Ovary (tissue), 9 donors: Measurements from ENCODE around the gene FBN1. TPM values are rescaled to one million over a fixed set of nuclear protein-coding genes. Genes with fewer than 3 reads are reported as not detected.

Source experiments
- DNase-seq, 5 donors: peaks; one replicate each; pipeline ENCODE4 v3.0.0-alpha.2; 2019 to 2020
- H3K27ac ChIP-seq, 2 donors: fragments of 200-600 bp; one replicate each; pipeline versions ENCODE4 v1.5.1 to v1.8.0; 2019 to 2022
- H3K27me3 ChIP-seq: fragments of 200-600 bp; one replicate; pipeline ENCODE4 v1.8.0; 2022
- H3K36me3 ChIP-seq: fragments of 200-600 bp; sonication (generic); one replicate; pipeline ENCODE4 v1.5.1; 2019
- H3K4me1 ChIP-seq: one replicate; pipeline ENCODE4 v1.8.1; 2013; ENCODE audit warnings: mild to moderate bottlenecking, moderate library complexity; ENCODE audit not compliant: insufficient read depth
- H3K4me3 ChIP-seq: fragments of 200-600 bp; sonication (generic); one replicate; pipeline ENCODE4 v1.5.1; 2017
- H3K9me3 ChIP-seq, 2 donors: fragments of 200-600 bp in 1 of 2; sonication (generic) in 1 of 2; one replicate each; pipeline versions ENCODE4 v1.5.1 to v1.8.1; 2013 to 2019; ENCODE audit warnings: mild to moderate bottlenecking in 1 of 2, moderate library complexity in 1 of 2
- EP300 ChIP-seq: sonication (generic); formaldehyde crosslinking; IDR thresholded peaks from one replicate; pipeline ENCODE4 v1.6.1; 2017; ENCODE audit warnings: antibody characterized with exemption
- POLR2A ChIP-seq: fragments of 450-650 bp; IDR thresholded peaks from one replicate; pipeline ENCODE4 v1.6.1; 2017; ENCODE audit warnings: antibody characterized with exemption, mild to moderate bottlenecking, moderate library complexity
- WGBS, 3 donors: extraction: QIAGEN DNeasy Blood & Tissue Kit in 1 of 3; methylation state at CpG; one replicate each; pipeline versions ENCODE4 v1.1.5 to v1.1.7; 2013 to 2017; 5-methylcytosine and 5-hydroxymethylcytosine counted together
- intact Hi-C, 4 donors: fragments of 100-400 bp; cut with DNase I; formaldehyde crosslinking; loops; one replicate each; pipeline versions ENCODE4 v1.11.0 to v1.15.1; 2022 to 2023
- polyA plus RNA-seq, 2 donors: library from polyadenylated mRNA; stranded (reverse); fragments of 200-250 nt in 1 of 2; fragments of 350-450 nt in 1 of 2; fragmentation: Illumina TruSeq in 1 of 2; extraction: RNeasy Lipid Tissue Mini Kit (QIAGEN cat#74804) in 1 of 2; gene quantifications; one replicate each; pipeline ENCODE4 v1.2.3, GENCODE V29; 2013 to 2014
- total RNA-seq, 7 donors: library from RNA; depleted of rRNA in 2 of 7; stranded (reverse); fragments of >200 nt in 2 of 7; fragmentation: NEBNext Ultra II Directional in 3 of 7; extraction: Animal tissue kit (Norgen Biotek cat#: 25700) in 3 of 7; gene quantifications; one replicate each; pipeline versions ENCODE4 v1.1.0 to v1.2.4, GENCODE V29; 2016 to 2023
- TF ChIP-seq, protein P1 (sequence below), 3 donors: fragments of 450-650 bp in 2 of 3; fragments of 200-600 bp in 1 of 3; IDR thresholded peaks; one replicate each; pipeline versions ENCODE4 v1.5.1 to v1.8.0; 2016 to 2022; ENCODE audit warnings: antibody characterized with exemption in 3 of 3, mild to moderate bottlenecking in 1 of 3
- donor health status: DM: no; HTN: no; CAD: no; lungs with moderate emphysema.
- donor health status: DM: no; HTN: no; CAD: no.
- donor health status: Bipolar disorder and iron deficiency.
- donor health status: DM: yes; HTN: yes; CAD: no.
- donor health status: DM: no; HTN: no; CAD: no.
- donor health status: DM: yes; HTN: yes; CAD: no.

FBN1 gene
- total and polyA plus RNA-seq, 9 donors, result 62.5 to 159 (median 97.4) TPM

DNA sequence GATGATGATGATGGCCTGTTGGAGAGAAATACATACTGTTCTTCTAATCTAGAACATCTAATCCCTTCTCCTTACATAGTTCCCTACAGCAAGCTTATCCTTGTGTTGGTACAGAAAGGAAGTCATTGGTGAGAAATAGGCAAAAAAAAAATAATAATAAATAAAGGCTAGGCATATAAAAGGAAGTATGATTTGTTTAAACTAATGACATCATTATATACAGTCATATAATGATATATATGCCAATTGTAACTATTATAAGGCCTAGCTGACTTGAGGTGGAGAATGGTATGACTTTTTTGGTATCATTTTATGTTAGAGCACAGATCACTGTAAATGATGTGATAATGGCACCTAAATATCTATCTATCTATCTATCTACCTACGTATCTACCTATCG is 171.8 kb downstream of the FBN1 start:
- DNase-seq, result no peak
- TF ChIP-seq, protein P1, sequence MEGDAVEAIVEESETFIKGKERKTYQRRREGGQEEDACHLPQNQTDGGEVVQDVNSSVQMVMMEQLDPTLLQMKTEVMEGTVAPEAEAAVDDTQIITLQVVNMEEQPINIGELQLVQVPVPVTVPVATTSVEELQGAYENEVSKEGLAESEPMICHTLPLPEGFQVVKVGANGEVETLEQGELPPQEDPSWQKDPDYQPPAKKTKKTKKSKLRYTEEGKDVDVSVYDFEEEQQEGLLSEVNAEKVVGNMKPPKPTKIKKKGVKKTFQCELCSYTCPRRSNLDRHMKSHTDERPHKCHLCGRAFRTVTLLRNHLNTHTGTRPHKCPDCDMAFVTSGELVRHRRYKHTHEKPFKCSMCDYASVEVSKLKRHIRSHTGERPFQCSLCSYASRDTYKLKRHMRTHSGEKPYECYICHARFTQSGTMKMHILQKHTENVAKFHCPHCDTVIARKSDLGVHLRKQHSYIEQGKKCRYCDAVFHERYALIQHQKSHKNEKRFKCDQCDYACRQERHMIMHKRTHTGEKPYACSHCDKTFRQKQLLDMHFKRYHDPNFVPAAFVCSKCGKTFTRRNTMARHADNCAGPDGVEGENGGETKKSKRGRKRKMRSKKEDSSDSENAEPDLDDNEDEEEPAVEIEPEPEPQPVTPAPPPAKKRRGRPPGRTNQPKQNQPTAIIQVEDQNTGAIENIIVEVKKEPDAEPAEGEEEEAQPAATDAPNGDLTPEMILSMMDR (IDR thresholded peaks at IDR 0.05), result no peak
- TF ChIP-seq EP300 (no peak), POLR2A (no peak)
- 79 to 94% (median 86%) methylated on average over 2 of the region's 2 CpGs for WGBS, 3 donors
- H3K27ac ChIP-seq, result no peak overlapping the region
- no peak overlapping the region for H3K4me3 ChIP-seq
- no peaks in the 10 kb centered on the region for H3K9me3 ChIP-seq
- H3K4me1 ChIP-seq, result peaks cover 2% of the 10 kb centered on the region
- intact Hi-C loops, result no loop called here
- no peaks in the 10 kb centered on the region for H3K36me3 ChIP-seq
- no peaks in the 10 kb centered on the region for H3K27me3 ChIP-seq

DNA sequence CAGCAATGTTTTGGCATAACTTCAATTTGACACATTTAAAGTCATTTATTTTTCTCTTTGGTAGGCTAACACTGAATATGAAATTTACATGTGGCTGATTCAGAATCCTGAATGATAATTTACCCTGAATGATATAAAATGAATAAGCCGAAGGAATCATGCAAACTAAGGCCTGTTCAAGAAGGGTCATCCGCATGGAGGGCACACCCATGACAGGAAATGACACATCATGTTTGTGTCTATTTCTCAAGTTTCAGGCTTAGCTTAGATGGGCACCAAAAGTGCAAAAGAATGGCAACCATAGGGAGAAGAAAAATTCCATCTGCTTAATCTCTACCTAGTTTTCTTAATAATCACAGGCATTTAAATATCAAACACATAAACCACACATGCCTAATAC is 172.8 kb downstream of the FBN1 start:
- no peak overlapping the region for H3K4me3 ChIP-seq
- intact Hi-C loops, result no loop called here
- H3K9me3 ChIP-seq, result no peaks in the 10 kb centered on the region
- H3K27ac ChIP-seq, result no peak overlapping the region
- peaks cover under 1% of the 10 kb centered on the region for H3K4me1 ChIP-seq
- H3K27me3 ChIP-seq, result no peaks in the 10 kb centered on the region
- WGBS, 3 donors, result 91 to 97% (median 91%) methylated on average over 2 of the region's 2 CpGs
- no peaks in the 10 kb centered on the region for H3K36me3 ChIP-seq
- no peak for DNase-seq
- TF ChIP-seq, protein P1 (IDR thresholded peaks at IDR 0.05), result no peak
- no peak for TF ChIP-seq EP300
- no peak for TF ChIP-seq POLR2A

DNA sequence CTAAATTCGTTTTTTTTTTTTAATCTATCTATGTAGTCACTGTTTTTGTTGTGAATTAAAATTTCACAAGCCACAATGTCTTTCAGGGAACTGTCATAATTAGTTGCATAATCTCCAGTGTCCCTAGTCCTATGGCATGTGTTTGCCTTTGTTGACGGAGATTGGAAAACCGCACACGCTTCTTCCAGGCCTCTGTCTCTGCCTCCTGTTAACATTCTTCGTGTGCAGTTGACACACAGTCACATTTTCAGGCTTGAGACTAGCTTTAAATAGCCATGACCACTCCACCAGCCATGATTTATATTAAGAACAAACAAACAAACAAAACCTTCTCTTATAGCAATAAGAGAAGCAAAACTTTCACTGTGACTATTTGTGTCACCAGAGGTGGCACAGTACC is 174.4 kb downstream of the FBN1 start:
- no peaks in the 10 kb centered on the region for H3K27me3 ChIP-seq
- TF ChIP-seq EP300 (no peak), POLR2A (no peak)
- TF ChIP-seq, protein P1 (IDR thresholded peaks at IDR 0.05), result no peak
- H3K36me3 ChIP-seq, result no peaks in the 10 kb centered on the region
- WGBS, 3 donors, result 91 to 98% (median 96%) methylated on average over 5 of the region's 5 CpGs
- H3K9me3 ChIP-seq, result no peaks in the 10 kb centered on the region
- no peak overlapping the region for H3K27ac ChIP-seq
- DNase-seq, result no peak
- no peak overlapping the region for H3K4me3 ChIP-seq
- H3K4me1 ChIP-seq, result no peaks in the 10 kb centered on the region
- intact Hi-C loops, result no loop called here

DNA sequence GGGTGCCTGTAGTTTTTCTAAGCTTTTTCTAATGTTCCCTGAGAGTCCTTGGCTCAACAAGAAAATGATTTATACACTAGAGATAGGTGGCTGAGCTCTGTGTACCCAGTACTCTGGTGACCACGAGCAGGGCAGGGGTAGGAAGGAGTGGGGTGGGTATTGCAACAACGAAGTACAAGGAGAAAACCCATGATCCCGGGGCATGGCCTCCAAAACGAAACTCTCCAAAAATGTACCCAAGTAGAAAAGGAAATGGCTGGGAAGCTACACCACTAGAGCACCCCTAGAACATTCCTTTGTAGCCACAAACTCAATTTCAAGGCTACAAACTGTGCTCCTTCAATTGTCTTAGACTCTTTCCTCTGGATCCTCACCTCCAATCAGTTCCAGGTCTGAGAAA is 175.4 kb downstream of the FBN1 start:
- Histone ChIP-seq H3K36me3 (no peaks in the 10 kb centered on the region), H3K27me3 (no peaks in the 10 kb centered on the region), H3K4me3 (no peak overlapping the region), H3K9me3 (no peaks in the 10 kb centered on the region), H3K27ac (no peak overlapping the region), H3K4me1 (no peaks in the 10 kb centered on the region)
- no peak for DNase-seq
- no peak for TF ChIP-seq EP300
- TF ChIP-seq, protein P1 (IDR thresholded peaks at IDR 0.05), result no peak
- no peak for TF ChIP-seq POLR2A
- intact Hi-C loops, result no loop called here
- WGBS, 3 donors, result 74 to 90% (median 85%) methylated on average over 4 of the region's 4 CpGs

DNA sequence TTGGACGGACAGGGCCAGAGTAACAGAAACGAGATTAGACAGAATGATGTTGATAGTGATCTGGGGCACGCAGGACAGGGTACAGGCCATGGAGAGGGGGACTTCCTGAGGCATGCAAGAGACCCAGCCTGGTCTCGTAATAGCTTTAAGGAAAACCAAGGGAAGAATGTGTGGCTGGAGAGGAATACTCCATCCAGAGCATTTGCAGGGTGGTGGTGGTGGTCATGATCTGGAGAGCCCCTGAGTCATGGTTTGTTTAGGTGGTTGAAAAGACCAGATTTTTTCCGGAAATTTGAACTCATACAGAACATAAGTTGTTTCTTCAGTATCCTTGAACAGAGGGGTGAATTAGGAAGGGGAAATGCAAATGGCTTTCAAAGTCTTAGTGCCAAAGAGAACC is 175.8 kb downstream of the FBN1 start:
- H3K36me3 ChIP-seq, result no peaks in the 10 kb centered on the region
- H3K4me3 ChIP-seq, result no peak overlapping the region
- H3K27me3 ChIP-seq, result no peaks in the 10 kb centered on the region
- 78 to 86% (median 83%) methylated on average over 5 of the region's 5 CpGs for WGBS, 3 donors
- DNase-seq, result no peak
- H3K27ac ChIP-seq, result no peak overlapping the region
- no peaks in the 10 kb centered on the region for H3K9me3 ChIP-seq
- intact Hi-C loops, result no loop called here
- no peak for TF ChIP-seq EP300
- no peak for TF ChIP-seq POLR2A
- TF ChIP-seq, protein P1 (IDR thresholded peaks at IDR 0.05), result no peak
- no peaks in the 10 kb centered on the region for H3K4me1 ChIP-seq
